IMR-90 (cell line): ENCODE data around the gene CEP97.
"Not testable (repeated sequence)": the region's sequence is repeated elsewhere in the genome, so short reads cannot be mapped to it uniquely, and the experiment has no call there.

Experiments used
- BHLHE40 ChIP-seq: fragments of 150-350 bp; IDR thresholded peaks from 2 replicates; pipeline ENCODE4 v1.6.1; 2016; ENCODE audit warnings: mild to moderate bottlenecking, low read depth, low read length
- CEBPB ChIP-seq: IDR thresholded peaks from 2 replicates; pipeline ENCODE4 v1.6.1; 2012; ENCODE audit warnings: low read depth, low read length, improper control_type of control experiment
- CHD1 ChIP-seq: IDR thresholded peaks from 2 replicates; pipeline ENCODE4 v1.6.1; 2012; ENCODE audit warnings: low read depth, low read length, improper control_type of control experiment
- CTCF ChIP-seq: conservative IDR thresholded peaks from 2 replicates; pipeline ENCODE4 v1.5.1; 2012; ENCODE audit warnings: mild to moderate bottlenecking, low read depth, low read length, improper control_type of control experiment
- ELK1 ChIP-seq: fragments of 150-350 bp; IDR thresholded peaks from 2 replicates; pipeline ENCODE4 v1.6.1; 2016; ENCODE audit warnings: low read depth, mild to moderate bottlenecking, low read length, moderate library complexity, borderline replicate concordance
- FOS ChIP-seq: fragments of 150-350 bp; IDR thresholded peaks from 2 replicates; pipeline ENCODE4 v1.6.1; 2016; ENCODE audit warnings: low read depth, low read length
- MAFK ChIP-seq: IDR thresholded peaks from 2 replicates; pipeline ENCODE4 v1.6.1; 2012; ENCODE audit warnings: low read depth, low read length, improper control_type of control experiment
- MAZ ChIP-seq: IDR thresholded peaks from 2 replicates; pipeline ENCODE4 v1.6.1; 2012; ENCODE audit warnings: low read depth, mild to moderate bottlenecking, low read length, improper control_type of control experiment, moderate library complexity, borderline replicate concordance
- MXI1 ChIP-seq: IDR thresholded peaks from 2 replicates; pipeline ENCODE4 v1.6.1; 2012; ENCODE audit warnings: low read depth, mild to moderate bottlenecking, low read length, moderate library complexity, borderline replicate concordance
- POLR2A ChIP-seq: IDR thresholded peaks from 2 replicates; pipeline ENCODE4 v1.6.1; 2012; ENCODE audit warnings: mild to moderate bottlenecking, low read depth, low read length
- RAD21 ChIP-seq: IDR thresholded peaks from 2 replicates; pipeline ENCODE4 v1.6.1; 2012; ENCODE audit warnings: low read length, improper control_type of control experiment
- RFX5 ChIP-seq: IDR thresholded peaks from 2 replicates; pipeline ENCODE4 v1.8.0; 2012; ENCODE audit warnings: low read depth, mild to moderate bottlenecking, low read length, moderate library complexity
- SMC3 ChIP-seq: fragments of 150-350 bp; IDR thresholded peaks from 2 replicates; pipeline ENCODE4 v1.6.1; 2016; ENCODE audit warnings: low read depth, mild to moderate bottlenecking, antibody characterized with exemption, low read length, moderate library complexity
- USF2 ChIP-seq: fragments of 150-350 bp; IDR thresholded peaks from 2 replicates; pipeline ENCODE4 v1.6.1; 2017; ENCODE audit warnings: mild to moderate bottlenecking, antibody characterized with exemption, low read length, low read depth

GRCh38 chr3:101678837-101679236 is 45.6 kb upstream of the CEP97 start:
- TF ChIP-seq CTCF, MXI1, POLR2A, ELK1, MAFK, BHLHE40, USF2, MAZ, FOS, RFX5, CHD1, RAD21, CEBPB, SMC3: not testable (repeated sequence)
